ENCODE data around the gene RASSF8. TPM values are rescaled to one million over a fixed set of nuclear protein-coding genes. Genes with fewer than 3 reads are reported as not detected.

RASSF8 gene
- total and polyA plus RNA-seq, 9 of the 15 experiments (the other 6 are each of a cell fraction or from before 2014, with no cell fraction given), result 0.01 to 0.36 (median 0.12) TPM; not detected in 1

DNA sequence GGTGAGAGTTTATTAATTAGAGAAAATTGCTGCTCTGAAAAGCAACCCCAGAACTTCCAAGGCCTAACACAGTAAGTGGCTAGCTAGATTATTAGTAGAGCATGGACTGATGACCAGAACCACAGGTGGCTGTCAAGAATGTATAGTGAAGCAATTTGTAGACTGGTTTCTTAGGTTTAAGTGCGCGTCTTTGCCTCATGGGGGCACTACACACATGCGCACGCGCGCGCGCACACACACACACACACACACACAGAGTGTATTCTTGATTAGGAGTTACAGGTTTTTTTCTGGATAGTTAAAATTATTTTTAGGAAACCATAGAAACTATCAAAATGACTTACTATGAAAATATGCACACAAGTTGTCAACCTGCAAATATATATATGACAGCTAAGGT lies 99.8 kb downstream of the RASSF8 start:
- in situ Hi-C loops (cut with MboI) (no loop called here), intact Hi-C loops (cut with micrococcal nuclease) (no loop called here)
- ATAC-seq (no peak), FAIRE-seq (no peak), DNase-seq (ENCODE audit: extremely low read depth in 1 of 4, low spot score in 3 of 4) (peak; percentile 7 to 23 (median 19))
- Histone ChIP-seq H3K9ac (ENCODE audit: insufficient read depth in 1 of 2, low read depth in 2 of 2, low read length in 2 of 2) (no peak overlapping the region), H3K4me2 (ENCODE audit: insufficient read depth, low read length) (no peak overlapping the region), H3K4me3 (no peak overlapping the region), H3K27ac (ENCODE audit: extremely low read depth, low read depth, low read length) (no peak overlapping the region), H4K20me1 (replicated peaks; ENCODE audit: control insufficient read depth, insufficient read depth, low read length) (no peaks in the 10 kb centered on the region), H3K27me3 (ENCODE audit: control insufficient read depth in 2 of 2, insufficient read depth in 2 of 2, low read length in 2 of 2) (no peaks in the 10 kb centered on the region), H3K9me3 (replicated peaks; ENCODE audit: control insufficient read depth, insufficient read depth, low read depth, low read length) (no peaks in the 10 kb centered on the region), H3K9me1 (ENCODE audit: control insufficient read depth, insufficient read depth, low read length) (no peaks in the 10 kb centered on the region), H3K4me1 (replicated peaks in 1 of 2; ENCODE audit: control insufficient read depth in 2 of 2, insufficient read depth in 2 of 2, low read length in 2 of 2) (no peaks in the 10 kb centered on the region), H3K79me2 (ENCODE audit: control insufficient read depth, insufficient read depth, low read length) (no peaks in the 10 kb centered on the region), H2AFZ (ENCODE audit: low read depth, low read length) (no peak overlapping the region), H3K36me3 (ENCODE audit: control insufficient read depth, insufficient read depth, low read length) (no peaks in the 10 kb centered on the region)
- ChIA-PET POLR2A (interaction anchor here (1.8 kb wide), 1 partner anchor 20 kb away, joined by 5 read pairs; no protein-coding TSS in a partner anchor), CTCF (ENCODE audit: low intra/inter-chr PET ratio) (no interaction called here)
- no TSS peak for BruUV-seq (replicated peaks)
- WGBS (ENCODE audit: insufficient coverage, low coverage, missing lambda C conversion rate), result 58% methylated on average over 8 of the region's 8 CpGs
- TF ChIP-seq, protein P1, sequence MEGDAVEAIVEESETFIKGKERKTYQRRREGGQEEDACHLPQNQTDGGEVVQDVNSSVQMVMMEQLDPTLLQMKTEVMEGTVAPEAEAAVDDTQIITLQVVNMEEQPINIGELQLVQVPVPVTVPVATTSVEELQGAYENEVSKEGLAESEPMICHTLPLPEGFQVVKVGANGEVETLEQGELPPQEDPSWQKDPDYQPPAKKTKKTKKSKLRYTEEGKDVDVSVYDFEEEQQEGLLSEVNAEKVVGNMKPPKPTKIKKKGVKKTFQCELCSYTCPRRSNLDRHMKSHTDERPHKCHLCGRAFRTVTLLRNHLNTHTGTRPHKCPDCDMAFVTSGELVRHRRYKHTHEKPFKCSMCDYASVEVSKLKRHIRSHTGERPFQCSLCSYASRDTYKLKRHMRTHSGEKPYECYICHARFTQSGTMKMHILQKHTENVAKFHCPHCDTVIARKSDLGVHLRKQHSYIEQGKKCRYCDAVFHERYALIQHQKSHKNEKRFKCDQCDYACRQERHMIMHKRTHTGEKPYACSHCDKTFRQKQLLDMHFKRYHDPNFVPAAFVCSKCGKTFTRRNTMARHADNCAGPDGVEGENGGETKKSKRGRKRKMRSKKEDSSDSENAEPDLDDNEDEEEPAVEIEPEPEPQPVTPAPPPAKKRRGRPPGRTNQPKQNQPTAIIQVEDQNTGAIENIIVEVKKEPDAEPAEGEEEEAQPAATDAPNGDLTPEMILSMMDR (IDR thresholded peaks at IDR 0.05 in 2 of 3, conservative IDR thresholded peaks at IDR 0.05 in 1 of 3; ENCODE audit: insufficient read depth in 2 of 3, low read depth in 1 of 3, low read length in 3 of 3), result peak; percentile 36 to 44 (median 37); a peak in 4 of 6 replicates
- TF ChIP-seq, protein P2, sequence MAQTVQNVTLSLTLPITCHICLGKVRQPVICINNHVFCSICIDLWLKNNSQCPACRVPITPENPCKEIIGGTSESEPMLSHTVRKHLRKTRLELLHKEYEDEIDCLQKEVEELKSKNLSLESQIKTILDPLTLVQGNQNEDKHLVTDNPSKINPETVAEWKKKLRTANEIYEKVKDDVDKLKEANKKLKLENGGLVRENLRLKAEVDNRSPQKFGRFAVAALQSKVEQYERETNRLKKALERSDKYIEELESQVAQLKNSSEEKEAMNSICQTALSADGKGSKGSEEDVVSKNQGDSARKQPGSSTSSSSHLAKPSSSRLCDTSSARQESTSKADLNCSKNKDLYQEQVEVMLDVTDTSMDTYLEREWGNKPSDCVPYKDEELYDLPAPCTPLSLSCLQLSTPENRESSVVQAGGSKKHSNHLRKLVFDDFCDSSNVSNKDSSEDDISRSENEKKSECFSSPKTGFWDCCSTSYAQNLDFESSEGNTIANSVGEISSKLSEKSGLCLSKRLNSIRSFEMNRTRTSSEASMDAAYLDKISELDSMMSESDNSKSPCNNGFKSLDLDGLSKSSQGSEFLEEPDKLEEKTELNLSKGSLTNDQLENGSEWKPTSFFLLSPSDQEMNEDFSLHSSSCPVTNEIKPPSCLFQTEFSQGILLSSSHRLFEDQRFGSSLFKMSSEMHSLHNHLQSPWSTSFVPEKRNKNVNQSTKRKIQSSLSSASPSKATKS (CRISPR knock-in tag; IDR thresholded peaks at IDR 0.05), result no peak
- TF ChIP-seq RAD21 (CRISPR knock-in tag; conservative IDR thresholded peaks at IDR 0.05 in 1 of 2, IDR thresholded peaks at IDR 0.05 in 1 of 2), result peak in 1 of 2 experiments; percentile 62; a peak in 3 of 4 replicates
- TF ChIP-seq NRF1 (conservative IDR thresholded peaks at IDR 0.05 in 1 of 2, IDR thresholded peaks at IDR 0.05 in 1 of 2), result peak; percentile 37; a peak in 2 of 4 replicates
